HG03354 (cell line): Measurements from ENCODE around the gene GALNT13.

Source experiments
- ATAC-seq: cut with Tn5 transposase; IDR thresholded peaks from one replicate; pipeline ENCODE4 v1.9.1; 2021; ENCODE audit warnings: mild to moderate bottlenecking; ENCODE audit not compliant: unreplicated experiment, poor library complexity, severe bottlenecking

The GALNT13 gene

GRCh38 chr2:154261473-154262027 is 389.8 kb downstream of the GALNT13 start:
- no peak for ATAC-seq

- no peak for ATAC-seq
Observed at GRCh38 chr2:154263206-154263605, 391.5 kb downstream of the GALNT13 start.

- ATAC-seq: no peak
Observed at GRCh38 chr2:154264024-154264423, 392.3 kb downstream of the GALNT13 start.

- no peak for ATAC-seq
Observed at GRCh38 chr2:154267983-154268382, 396.3 kb downstream of the GALNT13 start.

- no peak for ATAC-seq
Observed at GRCh38 chr2:154280543-154280942, 408.8 kb downstream of the GALNT13 start.

GRCh38 chr2:154289870-154290269 is 418.1 kb downstream of the GALNT13 start:
- no peak for ATAC-seq

GRCh38 chr2:154291511-154291910 is 419.8 kb downstream of the GALNT13 start:
- ATAC-seq: no peak

GRCh38 chr2:154291927-154292326 is 420.2 kb downstream of the GALNT13 start:
- ATAC-seq: no peak

- no peak for ATAC-seq
Observed at GRCh38 chr2:154293864-154294263, 422.1 kb downstream of the GALNT13 start.

GRCh38 chr2:154306266-154306970 is 434.7 kb downstream of the GALNT13 start:
- ATAC-seq: no peak

GRCh38 chr2:154307007-154307406 is 435.3 kb downstream of the GALNT13 start:
- ATAC-seq: no peak

GRCh38 chr2:154324601-154325000 is 452.9 kb downstream of the GALNT13 start:
- no peak for ATAC-seq

GRCh38 chr2:154329510-154329909 is 457.8 kb downstream of the GALNT13 start:
- no peak for ATAC-seq

- ATAC-seq: no peak
Observed at GRCh38 chr2:154331784-154332183, 460.1 kb downstream of the GALNT13 start.

GRCh38 chr2:154336201-154336600 is 464.5 kb downstream of the GALNT13 start:
- no peak for ATAC-seq

- ATAC-seq: no peak
Observed at GRCh38 chr2:154338352-154338967, 466.7 kb downstream of the GALNT13 start.

GRCh38 chr2:154343282-154343681 is 471.6 kb downstream of the GALNT13 start:
- ATAC-seq: no peak

GRCh38 chr2:154350911-154351310 is 479.2 kb downstream of the GALNT13 start:
- ATAC-seq: no peak

- no peak for ATAC-seq
Observed at GRCh38 chr2:154361276-154361675, 489.6 kb downstream of the GALNT13 start.

- ATAC-seq: no peak
Observed at GRCh38 chr2:154368153-154368552, 496.4 kb downstream of the GALNT13 start.

GRCh38 chr2:154370873-154371272 is 499.2 kb downstream of the GALNT13 start:
- ATAC-seq: no peak
